Spleen (tissue), 7 donors: ENCODE results near the gene TBC1D2.

Experiments used
- POLR2A ChIP-seq, 3 donors: fragments of 450-650 bp; IDR thresholded peaks; one replicate each; pipeline ENCODE4 v1.5.1; 2017; ENCODE audit warnings: antibody characterized with exemption in 3 of 3, mild to moderate bottlenecking in 1 of 3
- TF ChIP-seq, protein P1 (sequence below), 11 experiments: fragments of 200-600 bp in 7 of 11; fragments of 450-650 bp in 4 of 11; sonication (generic) in 4 of 11; IDR thresholded peaks in 8 of 11; conservative IDR thresholded peaks in 3 of 11; 1 replicate in 7 of 11; 2 replicates in 4 of 11; pipeline versions ENCODE4 v1.4.0 to v1.8.0; 2016 to 2021; ENCODE audit warnings: antibody characterized with exemption in 11 of 11, inconsistent platforms in 4 of 11, mild to moderate bottlenecking in 1 of 11
- donor health status: DM: no; HTN: no; CAD: no; lungs with moderate emphysema.
- donor health status: DM: no; HTN: no; CAD: no.
- donor health status: DM: no; HTN: no; CAD: no.

DNA sequence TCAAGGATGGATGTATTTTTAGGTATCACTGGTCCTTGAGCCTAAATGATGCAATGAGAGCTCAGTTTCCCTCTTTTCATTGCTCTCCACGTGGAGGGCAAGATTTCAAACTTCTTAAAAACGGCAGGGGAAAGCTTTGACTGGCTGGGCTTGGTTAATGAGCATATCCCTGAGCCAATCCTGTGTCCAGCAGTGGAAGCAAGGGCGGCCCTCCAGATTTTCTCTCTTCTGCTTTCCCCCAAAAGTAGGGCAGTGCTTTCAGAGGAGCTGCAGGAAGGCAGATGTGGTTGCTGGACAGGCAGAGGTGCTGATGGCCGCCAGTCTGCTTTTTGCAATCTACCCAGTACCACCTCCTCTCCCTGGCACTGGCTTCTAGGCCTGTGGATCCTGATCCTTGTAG lies 30.0 kb upstream of the TBC1D2 start:
- TF ChIP-seq, protein P1, sequence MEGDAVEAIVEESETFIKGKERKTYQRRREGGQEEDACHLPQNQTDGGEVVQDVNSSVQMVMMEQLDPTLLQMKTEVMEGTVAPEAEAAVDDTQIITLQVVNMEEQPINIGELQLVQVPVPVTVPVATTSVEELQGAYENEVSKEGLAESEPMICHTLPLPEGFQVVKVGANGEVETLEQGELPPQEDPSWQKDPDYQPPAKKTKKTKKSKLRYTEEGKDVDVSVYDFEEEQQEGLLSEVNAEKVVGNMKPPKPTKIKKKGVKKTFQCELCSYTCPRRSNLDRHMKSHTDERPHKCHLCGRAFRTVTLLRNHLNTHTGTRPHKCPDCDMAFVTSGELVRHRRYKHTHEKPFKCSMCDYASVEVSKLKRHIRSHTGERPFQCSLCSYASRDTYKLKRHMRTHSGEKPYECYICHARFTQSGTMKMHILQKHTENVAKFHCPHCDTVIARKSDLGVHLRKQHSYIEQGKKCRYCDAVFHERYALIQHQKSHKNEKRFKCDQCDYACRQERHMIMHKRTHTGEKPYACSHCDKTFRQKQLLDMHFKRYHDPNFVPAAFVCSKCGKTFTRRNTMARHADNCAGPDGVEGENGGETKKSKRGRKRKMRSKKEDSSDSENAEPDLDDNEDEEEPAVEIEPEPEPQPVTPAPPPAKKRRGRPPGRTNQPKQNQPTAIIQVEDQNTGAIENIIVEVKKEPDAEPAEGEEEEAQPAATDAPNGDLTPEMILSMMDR (IDR thresholded peaks at IDR 0.05 in 8 of 11, conservative IDR thresholded peaks at IDR 0.05 in 3 of 11) = no peak
- TF ChIP-seq POLR2A (IDR thresholded peaks at IDR 0.05) = no peak
